Adrenal gland (tissue), 12 donors: ENCODE measurements around the gene PPP1R9B. TPM values are rescaled to one million over a fixed set of nuclear protein-coding genes. Genes with fewer than 3 reads are reported as not detected.

Experiments
- DNase-seq, 7 donors: peaks; one replicate each; pipeline ENCODE4 v3.0.0-alpha.2; 2019 to 2020
- H3K27ac ChIP-seq, 5 donors: fragments of 200-600 bp; sonication (generic) in 4 of 5; 1 replicate in 3 of 5; 2 replicates in 2 of 5; pipeline versions ENCODE4 v1.5.1 to v1.8.0; 2016 to 2020; ENCODE audit warnings: mild to moderate bottlenecking in 1 of 5
- H3K27me3 ChIP-seq: fragments of 200-600 bp; 2 replicates; pipeline ENCODE4 v1.8.0; 2021
- H3K36me3 ChIP-seq, 2 donors: fragments of 200-600 bp; replicated peaks in 1 of 2; 1 replicate in 1 of 2; 2 replicates in 1 of 2; pipeline versions ENCODE4 v1.5.1 to v1.8.0; 2018 to 2022
- H3K4me1 ChIP-seq, 2 donors: fragments of 200-600 bp; replicated peaks in 1 of 2; 1 replicate in 1 of 2; 2 replicates in 1 of 2; pipeline versions ENCODE4 v1.5.1 to v1.8.0; 2018 to 2021
- H3K4me3 ChIP-seq, 4 donors: fragments of 200-600 bp; sonication (generic) in 3 of 4; one replicate each; pipeline ENCODE4 v1.5.1; 2016 to 2018
- H3K9me3 ChIP-seq, 3 donors: fragments of 200-600 bp; sonication (generic) in 1 of 3; replicated peaks in 1 of 3; 1 replicate in 2 of 3; 2 replicates in 1 of 3; pipeline versions ENCODE4 v1.5.1 to v1.8.0; 2016 to 2021
- CTCF ChIP-seq, 6 experiments: fragments of 450-650 bp in 4 of 6; fragments of 200-600 bp in 2 of 6; sonication (generic) in 1 of 6; IDR thresholded peaks; 1 replicate in 5 of 6; 2 replicates in 1 of 6; pipeline versions ENCODE4 v1.5.1 to v1.8.0; 2016 to 2021; ENCODE audit warnings: antibody characterized with exemption in 6 of 6, mild to moderate bottlenecking in 2 of 6, moderate library complexity in 1 of 6
- POLR2A ChIP-seq, 2 donors: fragments of 450-650 bp; IDR thresholded peaks; one replicate each; pipeline ENCODE4 v1.6.1; 2017; ENCODE audit warnings: antibody characterized with exemption in 2 of 2, mild to moderate bottlenecking in 2 of 2, moderate library complexity in 1 of 2
- WGBS, 4 donors: extraction: QIAGEN DNeasy Blood & Tissue Kit in 2 of 4; methylation state at CpG; one replicate each; pipeline versions ENCODE4 v1.1.5 to v1.1.7; 2013 to 2017; 5-methylcytosine and 5-hydroxymethylcytosine counted together
- intact Hi-C, 2 donors: fragments of 100-400 bp; cut with DNase I; formaldehyde crosslinking; loops; one replicate each; pipeline versions ENCODE4 v1.14.1 to v1.15.0; 2022 to 2023
- polyA plus RNA-seq, 3 donors: library from polyadenylated mRNA; stranded (reverse); fragments of 200-250 nt in 2 of 3; fragments of 350-450 nt in 1 of 3; fragmentation: Illumina TruSeq in 1 of 3; extraction: RNeasy Lipid Tissue Mini Kit (QIAGEN cat#74804) in 1 of 3; gene quantifications; one replicate each; pipeline ENCODE4 v1.2.3, GENCODE V29; 2013 to 2014
- total RNA-seq, 9 donors: library from RNA; depleted of rRNA in 4 of 9; stranded (reverse); fragments of >200 nt in 4 of 9; fragments of 120-200 nt in 1 of 9; fragmentation: NEBNext Ultra II Directional in 1 of 9; extraction: Animal tissue kit (Norgen Biotek cat#: 25700) in 1 of 9; gene quantifications; one replicate each; pipeline versions ENCODE4 v1.1.0 to v1.2.4, GENCODE V29; 2013 to 2023
- donor health status: healthy with polysubstance abuse.
- donor health status: Bipolar disorder and iron deficiency.
- donor health status: DM: yes; HTN: yes; CAD: no.
- donor health status: DM: no; HTN: no; CAD: no.
- donor health status: DM: no; HTN: no; CAD: no.
- donor health status: DM: yes; HTN: yes; CAD: no.

The PPP1R9B gene
- total and polyA plus RNA-seq, 12 donors: 21.8 to 128 (median 52.1) TPM

GRCh38 chr17:50098583-50098982 is 51.9 kb downstream of the PPP1R9B start:
- H3K9me3 ChIP-seq: no peaks in the 10 kb centered on the region
- peak overlapping the region in 1 of 5 donors; percentile 48 for H3K27ac ChIP-seq
- intact Hi-C loops: loop anchor here in 1 of 2 donors (5.0 kb wide), 1 partner anchor 49 kb away; no protein-coding TSS in a partner anchor
- DNase-seq: no peak
- TF ChIP-seq POLR2A (IDR thresholded peaks at IDR 0.05) (no peak), CTCF (IDR thresholded peaks at IDR 0.05) (no peak)
- no peaks in the 10 kb centered on the region for H3K27me3 ChIP-seq
- H3K36me3 ChIP-seq: peaks cover 0 to 23% of the 10 kb centered on the region in 2 donors
- H3K4me3 ChIP-seq: no peak overlapping the region
- 83 to 88% (median 88%) methylated on average over 4 of the region's 4 CpGs for WGBS, 4 donors
- H3K4me1 ChIP-seq: peaks cover 39 to 45% of the 10 kb centered on the region in 2 donors

GRCh38 chr17:50097926-50098325 is 52.6 kb downstream of the PPP1R9B start:
- Histone ChIP-seq H3K4me1 (peaks cover 38 to 40% of the 10 kb centered on the region in 2 donors), H3K36me3 (peaks cover 0 to 23% of the 10 kb centered on the region in 2 donors), H3K27me3 (no peaks in the 10 kb centered on the region), H3K27ac (no peak overlapping the region), H3K4me3 (no peak overlapping the region), H3K9me3 (no peaks in the 10 kb centered on the region)
- WGBS, 4 donors: 77 to 85% (median 84%) methylated on average over 4 of the region's 4 CpGs
- TF ChIP-seq POLR2A (IDR thresholded peaks at IDR 0.05): no peak
- TF ChIP-seq CTCF (IDR thresholded peaks at IDR 0.05): no peak
- DNase-seq: no peak
- intact Hi-C loops: loop anchor here in 1 of 2 donors (5.0 kb wide), 1 partner anchor 49 kb away; no protein-coding TSS in a partner anchor

GRCh38 chr17:50097455-50097854 is 53.0 kb downstream of the PPP1R9B start:
- H3K9me3 ChIP-seq: no peaks in the 10 kb centered on the region
- intact Hi-C loops: loop anchor here in 1 of 2 donors (5.0 kb wide), 1 partner anchor 50 kb away; no protein-coding TSS in a partner anchor
- H3K4me3 ChIP-seq: no peak overlapping the region
- no peak for TF ChIP-seq POLR2A (IDR thresholded peaks at IDR 0.05)
- no peak for TF ChIP-seq CTCF (IDR thresholded peaks at IDR 0.05)
- H3K36me3 ChIP-seq: peaks cover 0 to 23% of the 10 kb centered on the region in 2 donors
- H3K27me3 ChIP-seq: no peaks in the 10 kb centered on the region
- no peak for DNase-seq
- WGBS, 4 donors: 74 to 88% (median 78%) methylated on average over 6 to 7 of the region's 7 CpGs
- H3K27ac ChIP-seq: peak overlapping the region in 1 of 5 donors; percentile 83
- peaks cover 33 to 35% of the 10 kb centered on the region in 2 donors for H3K4me1 ChIP-seq

GRCh38 chr17:50096758-50097157 is 53.7 kb downstream of the PPP1R9B start:
- no peaks in the 10 kb centered on the region for H3K9me3 ChIP-seq
- TF ChIP-seq CTCF (IDR thresholded peaks at IDR 0.05) (no peak), POLR2A (IDR thresholded peaks at IDR 0.05) (no peak)
- 37 to 48% (median 45%) methylated on average over 2 to 3 of the region's 3 CpGs for WGBS, 4 donors
- peaks cover 0 to 23% of the 10 kb centered on the region in 2 donors for H3K36me3 ChIP-seq
- peak overlapping the region in 3 of 5 donors; percentile 81 to 84 (median 83) for H3K27ac ChIP-seq
- no peaks in the 10 kb centered on the region for H3K27me3 ChIP-seq
- no peak for DNase-seq
- H3K4me3 ChIP-seq: peak overlapping the region in 1 of 4 donors; percentile 87
- intact Hi-C loops: loop anchor here in 1 of 2 donors (5.0 kb wide), 1 partner anchor 51 kb away; no protein-coding TSS in a partner anchor
- H3K4me1 ChIP-seq: peaks cover 26 to 28% of the 10 kb centered on the region in 2 donors
